Peyer's patch (tissue), 4 donors: ENCODE results near the gene MYH11. TPM values are rescaled to one million over a fixed set of nuclear protein-coding genes. Genes with fewer than 3 reads are reported as not detected.
A peak's percentile ranks its signal among the peaks of the same experiment; 100 is the strongest.

ENCODE experiments used
- DNase-seq, 3 donors: peaks; one replicate each; pipeline ENCODE4 v3.0.0-alpha.2; 2017 to 2019
- H3K27ac ChIP-seq, 4 donors: fragments of 200-600 bp; sonication (generic); one replicate each; pipeline ENCODE4 v1.5.1; 2016 to 2019
- H3K27me3 ChIP-seq, 2 donors: fragments of 200-600 bp; sonication (generic); one replicate each; pipeline ENCODE4 v1.5.1; 2019
- H3K36me3 ChIP-seq, 3 donors: fragments of 200-600 bp; sonication (generic); one replicate each; pipeline ENCODE4 v1.5.1; 2016 to 2019
- H3K4me1 ChIP-seq, 4 donors: fragments of 200-600 bp; sonication (generic); one replicate each; pipeline ENCODE4 v1.5.1; 2016 to 2019
- H3K4me3 ChIP-seq, 4 donors: fragments of 200-600 bp; sonication (generic); 1 replicate in 3 of 4; 2 replicates in 1 of 4; pipeline ENCODE4 v1.5.1; 2016 to 2019; ENCODE audit warnings: mild to moderate bottlenecking in 1 of 4
- H3K9me3 ChIP-seq, 4 donors: fragments of 200-600 bp; sonication (generic); one replicate each; pipeline ENCODE4 v1.5.1; 2016 to 2019; ENCODE audit warnings: mild to moderate bottlenecking in 1 of 4
- CTCF ChIP-seq, 6 experiments: fragments of 450-650 bp in 4 of 6; fragments of 200-600 bp in 2 of 6; sonication (generic) in 1 of 6; IDR thresholded peaks; one replicate each; pipeline ENCODE4 v1.5.1; 2017 to 2019; ENCODE audit warnings: antibody characterized with exemption in 6 of 6, mild to moderate bottlenecking in 3 of 6, moderate library complexity in 1 of 6
- POLR2A ChIP-seq, 2 donors: fragments of 450-650 bp; IDR thresholded peaks; one replicate each; pipeline ENCODE4 v1.5.1; 2017; ENCODE audit warnings: antibody characterized with exemption in 2 of 2, mild to moderate bottlenecking in 2 of 2, moderate library complexity in 2 of 2
- total RNA-seq, 4 donors: library from RNA; depleted of rRNA; stranded (reverse); fragments of >200 nt; gene quantifications; one replicate each; pipeline ENCODE4 v1.1.0, GENCODE V29; 2016

MYH11 gene
- total RNA-seq, 4 donors from 2014 or later = 39.2 to 248 (median 131) TPM

- peak in 2 of 3 donors; percentile 53 to 80 for DNase-seq
- H3K9me3 ChIP-seq = no peaks in the 10 kb centered on the region
- no peaks in the 10 kb centered on the region for H3K27me3 ChIP-seq
- no peak overlapping the region for H3K4me3 ChIP-seq
- H3K36me3 ChIP-seq = no peaks in the 10 kb centered on the region
- TF ChIP-seq CTCF (IDR thresholded peaks at IDR 0.05) = no peak
- no peak for TF ChIP-seq POLR2A (IDR thresholded peaks at IDR 0.05)
- H3K27ac ChIP-seq = peak overlapping the region in 1 of 4 donors; percentile 28
- no peaks in the 10 kb centered on the region for H3K4me1 ChIP-seq
These were observed 42.8 kb upstream of the MYH11 start for GRCh38 chr16:15899538-15900100.

- no peaks in the 10 kb centered on the region for H3K4me1 ChIP-seq
- TF ChIP-seq CTCF (IDR thresholded peaks at IDR 0.05) (no peak), POLR2A (IDR thresholded peaks at IDR 0.05) (no peak)
- H3K36me3 ChIP-seq = no peaks in the 10 kb centered on the region
- H3K4me3 ChIP-seq = no peak overlapping the region
- no peak overlapping the region for H3K27ac ChIP-seq
- H3K27me3 ChIP-seq = no peaks in the 10 kb centered on the region
- no peaks in the 10 kb centered on the region for H3K9me3 ChIP-seq
- DNase-seq = no peak
These were observed 41.8 kb upstream of the MYH11 start for GRCh38 chr16:15898654-15899053.

DNA sequence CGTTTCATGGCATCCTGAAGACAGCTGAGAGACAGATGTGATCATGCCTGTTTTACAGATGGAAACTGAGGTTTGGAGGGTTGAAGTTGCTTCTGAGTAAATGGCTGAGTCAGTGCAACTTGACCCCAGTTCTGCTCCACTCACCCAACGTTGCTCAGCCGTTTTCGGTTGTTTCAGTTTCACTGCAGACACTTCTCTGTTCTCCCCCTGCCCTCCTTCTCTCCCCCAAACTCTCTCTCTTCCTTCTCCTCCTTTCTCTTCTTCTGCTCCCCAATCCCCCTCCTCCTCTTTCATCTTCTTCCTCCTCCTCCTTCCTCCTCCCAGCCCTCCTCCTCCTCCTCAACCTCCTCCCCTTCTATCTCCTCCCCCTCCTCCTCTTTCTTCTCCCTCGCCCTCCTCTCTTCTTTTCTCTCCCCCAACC lies 41.0 kb upstream of the MYH11 start:
- H3K27ac ChIP-seq = no peak overlapping the region
- no peaks in the 10 kb centered on the region for H3K36me3 ChIP-seq
- H3K4me3 ChIP-seq = no peak overlapping the region
- DNase-seq = no peak
- H3K27me3 ChIP-seq = no peaks in the 10 kb centered on the region
- no peaks in the 10 kb centered on the region for H3K4me1 ChIP-seq
- no peaks in the 10 kb centered on the region for H3K9me3 ChIP-seq
- TF ChIP-seq POLR2A (IDR thresholded peaks at IDR 0.05) (no peak), CTCF (IDR thresholded peaks at IDR 0.05) (no peak)

GRCh38 chr16:15897121-15897780 lies 40.4 kb upstream of the MYH11 start:
- H3K36me3 ChIP-seq = no peaks in the 10 kb centered on the region
- H3K4me3 ChIP-seq = no peak overlapping the region
- H3K27ac ChIP-seq = no peak overlapping the region
- no peaks in the 10 kb centered on the region for H3K4me1 ChIP-seq
- H3K27me3 ChIP-seq = no peaks in the 10 kb centered on the region
- TF ChIP-seq POLR2A (IDR thresholded peaks at IDR 0.05) (no peak), CTCF (IDR thresholded peaks at IDR 0.05) (no peak)
- H3K9me3 ChIP-seq = no peaks in the 10 kb centered on the region
- DNase-seq = peak in 1 of 3 donors; percentile 33

GRCh38 chr16:15894571-15895374 lies 37.9 kb upstream of the MYH11 start:
- TF ChIP-seq CTCF (IDR thresholded peaks at IDR 0.05) = no peak
- TF ChIP-seq POLR2A (IDR thresholded peaks at IDR 0.05) = no peak
- Histone ChIP-seq H3K36me3 (no peaks in the 10 kb centered on the region), H3K9me3 (no peaks in the 10 kb centered on the region), H3K4me1 (no peaks in the 10 kb centered on the region), H3K27me3 (no peaks in the 10 kb centered on the region), H3K4me3 (no peak overlapping the region), H3K27ac (no peak overlapping the region)
- DNase-seq = no peak
